NB4 (cell line): ENCODE measurements around the gene LEPROT.

Source experiments
- CTCF ChIP-seq: IDR thresholded peaks from one replicate; pipeline ENCODE4 v1.5.1; 2012; ENCODE audit warnings: low read depth, low read length
- POLR2A ChIP-seq: IDR thresholded peaks from 2 replicates; pipeline ENCODE4 v1.6.1; 2011; ENCODE audit warnings: mild to moderate bottlenecking; ENCODE audit not compliant: insufficient read length; ENCODE audit errors: extremely low read depth

- no peak for TF ChIP-seq POLR2A
- no peak for TF ChIP-seq CTCF
These were observed 47.9 kb upstream of the LEPROT start for GRCh38 chr1:65372557-65372956.
